ENCODE results near the gene ITGA6.

GRCh38 chr2:172458561-172459124 lies 31.3 kb downstream of the ITGA6 start:
- TF ChIP-seq EZH2 (IDR thresholded peaks at IDR 0.05; ENCODE audit: low read depth, unreplicated experiment) (no peak), EZH2phosphoT487 (IDR thresholded peaks at IDR 0.05; ENCODE audit: unreplicated experiment) (no peak), POLR2AphosphoS5 (IDR thresholded peaks at IDR 0.05; ENCODE audit: low read depth) (no peak), JUNB (IDR thresholded peaks at IDR 0.05; ENCODE audit: unreplicated experiment) (no peak), REST (IDR thresholded peaks at IDR 0.05; ENCODE audit: unreplicated experiment) (no peak), NANOG (IDR thresholded peaks at IDR 0.05; ENCODE audit: borderline replicate concordance) (no peak)
- TF ChIP-seq, protein P1, sequence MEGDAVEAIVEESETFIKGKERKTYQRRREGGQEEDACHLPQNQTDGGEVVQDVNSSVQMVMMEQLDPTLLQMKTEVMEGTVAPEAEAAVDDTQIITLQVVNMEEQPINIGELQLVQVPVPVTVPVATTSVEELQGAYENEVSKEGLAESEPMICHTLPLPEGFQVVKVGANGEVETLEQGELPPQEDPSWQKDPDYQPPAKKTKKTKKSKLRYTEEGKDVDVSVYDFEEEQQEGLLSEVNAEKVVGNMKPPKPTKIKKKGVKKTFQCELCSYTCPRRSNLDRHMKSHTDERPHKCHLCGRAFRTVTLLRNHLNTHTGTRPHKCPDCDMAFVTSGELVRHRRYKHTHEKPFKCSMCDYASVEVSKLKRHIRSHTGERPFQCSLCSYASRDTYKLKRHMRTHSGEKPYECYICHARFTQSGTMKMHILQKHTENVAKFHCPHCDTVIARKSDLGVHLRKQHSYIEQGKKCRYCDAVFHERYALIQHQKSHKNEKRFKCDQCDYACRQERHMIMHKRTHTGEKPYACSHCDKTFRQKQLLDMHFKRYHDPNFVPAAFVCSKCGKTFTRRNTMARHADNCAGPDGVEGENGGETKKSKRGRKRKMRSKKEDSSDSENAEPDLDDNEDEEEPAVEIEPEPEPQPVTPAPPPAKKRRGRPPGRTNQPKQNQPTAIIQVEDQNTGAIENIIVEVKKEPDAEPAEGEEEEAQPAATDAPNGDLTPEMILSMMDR (conservative IDR thresholded peaks at IDR 0.05; ENCODE audit: low read depth in 2 of 2), result no peak
- TF ChIP-seq, protein P2, sequence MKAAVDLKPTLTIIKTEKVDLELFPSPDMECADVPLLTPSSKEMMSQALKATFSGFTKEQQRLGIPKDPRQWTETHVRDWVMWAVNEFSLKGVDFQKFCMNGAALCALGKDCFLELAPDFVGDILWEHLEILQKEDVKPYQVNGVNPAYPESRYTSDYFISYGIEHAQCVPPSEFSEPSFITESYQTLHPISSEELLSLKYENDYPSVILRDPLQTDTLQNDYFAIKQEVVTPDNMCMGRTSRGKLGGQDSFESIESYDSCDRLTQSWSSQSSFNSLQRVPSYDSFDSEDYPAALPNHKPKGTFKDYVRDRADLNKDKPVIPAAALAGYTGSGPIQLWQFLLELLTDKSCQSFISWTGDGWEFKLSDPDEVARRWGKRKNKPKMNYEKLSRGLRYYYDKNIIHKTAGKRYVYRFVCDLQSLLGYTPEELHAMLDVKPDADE (IDR thresholded peaks at IDR 0.05), result no peak

Data from GM23338 (cell line).